GM21717 (cell line): ENCODE measurements around the gene RPUSD3.
A peak's percentile ranks its signal among the peaks of the same experiment; 100 is the strongest.
"Not testable (repeated sequence)": the region's sequence is repeated elsewhere in the genome, so short reads cannot be mapped to it uniquely, and the experiment has no call there.

Experiments
- ATAC-seq: cut with Tn5 transposase; IDR thresholded peaks from one replicate; pipeline ENCODE4 v1.9.1; 2021; ENCODE audit warnings: mild to moderate bottlenecking, moderate library complexity; ENCODE audit not compliant: unreplicated experiment

Gene RPUSD3, protein sequence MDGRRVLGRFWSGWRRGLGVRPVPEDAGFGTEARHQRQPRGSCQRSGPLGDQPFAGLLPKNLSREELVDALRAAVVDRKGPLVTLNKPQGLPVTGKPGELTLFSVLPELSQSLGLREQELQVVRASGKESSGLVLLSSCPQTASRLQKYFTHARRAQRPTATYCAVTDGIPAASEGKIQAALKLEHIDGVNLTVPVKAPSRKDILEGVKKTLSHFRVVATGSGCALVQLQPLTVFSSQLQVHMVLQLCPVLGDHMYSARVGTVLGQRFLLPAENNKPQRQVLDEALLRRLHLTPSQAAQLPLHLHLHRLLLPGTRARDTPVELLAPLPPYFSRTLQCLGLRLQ

DNA sequence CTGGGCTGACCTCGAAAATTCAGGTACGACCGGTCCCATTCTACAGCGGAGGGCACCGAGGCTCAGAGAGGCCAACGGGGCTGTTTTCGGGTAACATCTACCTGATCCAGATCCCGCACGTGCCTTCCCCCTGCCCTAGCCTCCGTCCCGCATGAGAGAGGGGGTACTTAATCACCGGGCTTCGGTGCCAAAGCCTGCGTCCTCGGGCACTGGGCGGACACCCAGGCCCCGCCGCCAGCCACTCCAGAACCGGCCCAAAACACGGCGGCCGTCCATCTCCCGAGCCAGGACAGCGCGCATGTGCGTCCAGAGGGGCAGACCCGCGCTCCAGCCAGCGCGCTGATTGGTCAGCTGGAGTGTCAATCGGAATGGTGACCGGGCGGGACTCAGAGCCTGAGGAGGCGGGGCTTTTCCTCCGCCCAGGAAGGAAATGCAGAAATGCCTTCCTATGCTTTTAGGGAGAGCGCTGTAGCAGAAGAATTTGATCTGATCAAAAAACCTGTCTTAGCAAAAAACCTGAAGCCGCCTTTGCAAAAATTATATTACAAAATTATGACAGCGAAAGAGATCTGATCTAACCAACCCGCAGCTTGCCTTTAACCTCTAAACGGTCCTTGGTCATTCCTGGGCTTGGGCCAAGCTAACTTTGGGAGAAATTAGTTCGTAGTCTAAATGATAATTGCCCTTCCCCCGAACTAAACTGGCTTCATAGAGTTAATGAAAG is at the start of gene RPUSD3:
Gene RPUSD3, minus strand, starts transcription at position 294 of the 724 bp plus-strand sequence. Its CDS starts 18 bp downstream, at position 276.
- ATAC-seq, result peak; percentile 98

DNA sequence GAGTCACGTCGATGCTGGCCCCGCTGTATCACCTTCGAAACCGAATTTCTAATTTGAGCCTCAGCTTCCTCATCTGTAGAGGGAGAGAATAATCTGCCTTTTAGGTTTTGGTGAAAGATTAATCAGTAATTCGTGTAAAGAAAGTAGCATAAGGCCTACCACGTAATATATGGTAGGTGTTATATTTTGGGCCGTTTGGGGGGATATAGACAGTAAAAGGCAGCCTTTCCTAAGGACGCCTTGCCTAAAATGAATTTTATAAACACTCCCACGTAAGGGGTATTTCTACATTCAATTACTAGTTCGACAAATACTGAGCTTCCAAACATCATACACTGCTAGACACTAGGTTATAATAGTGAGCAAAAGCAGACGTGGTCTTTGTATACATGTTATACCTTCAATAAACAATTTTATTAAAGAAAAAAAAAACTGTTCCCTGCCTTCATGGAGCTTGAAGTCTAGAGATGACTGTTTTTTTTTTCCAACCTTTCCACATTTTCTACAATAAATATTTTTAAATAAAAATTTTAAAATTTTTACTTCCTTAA is 47.3 kb upstream of the RPUSD3 start:
- ATAC-seq, result peak; percentile 8

DNA sequence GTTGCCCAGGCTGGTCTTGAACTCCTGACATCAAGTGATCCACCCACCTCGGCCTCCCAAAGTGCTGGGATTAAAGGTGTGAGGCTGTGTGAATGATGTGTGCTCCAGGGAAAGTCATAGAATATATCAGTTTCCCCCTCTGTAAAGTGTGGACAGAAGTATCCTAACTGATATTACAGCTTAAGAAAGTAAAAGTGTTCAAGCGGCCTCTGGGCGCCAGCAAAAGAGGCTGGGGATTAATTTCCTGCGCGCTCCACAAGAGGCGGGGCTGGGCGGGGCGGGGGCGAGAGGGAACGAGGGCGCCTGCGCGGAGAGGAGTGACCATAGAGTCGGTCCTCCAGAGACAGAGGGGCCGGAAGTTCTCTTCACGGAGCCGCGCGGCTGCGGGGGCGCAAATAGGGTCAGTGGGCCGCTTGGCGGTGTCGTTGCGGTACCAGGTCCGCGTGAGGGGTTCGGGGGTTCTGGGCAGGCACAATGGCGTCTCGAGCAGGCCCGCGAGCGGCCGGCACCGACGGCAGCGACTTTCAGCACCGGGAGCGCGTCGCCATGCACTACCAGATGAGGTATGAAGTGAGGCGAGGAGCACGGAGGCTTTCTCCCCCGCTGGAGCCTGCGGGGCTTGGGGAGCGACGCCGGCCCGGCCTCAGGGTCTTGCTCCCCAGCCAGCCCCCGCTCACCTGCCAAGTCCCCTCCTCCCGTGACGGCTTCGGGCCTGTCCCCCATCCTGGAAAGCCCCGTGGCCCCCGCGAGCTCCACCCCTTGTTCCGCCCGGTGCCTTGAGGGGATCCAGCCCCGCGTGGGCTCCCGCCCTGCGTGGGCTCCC is 46.7 kb upstream of the RPUSD3 start, which contains the start of gene JAGN1:
Gene JAGN1, plus strand, starts transcription at position 362 of the 823 bp plus-strand sequence. Its CDS starts 113 bp downstream, at position 475.
- ATAC-seq, result peak; percentile 71

DNA sequence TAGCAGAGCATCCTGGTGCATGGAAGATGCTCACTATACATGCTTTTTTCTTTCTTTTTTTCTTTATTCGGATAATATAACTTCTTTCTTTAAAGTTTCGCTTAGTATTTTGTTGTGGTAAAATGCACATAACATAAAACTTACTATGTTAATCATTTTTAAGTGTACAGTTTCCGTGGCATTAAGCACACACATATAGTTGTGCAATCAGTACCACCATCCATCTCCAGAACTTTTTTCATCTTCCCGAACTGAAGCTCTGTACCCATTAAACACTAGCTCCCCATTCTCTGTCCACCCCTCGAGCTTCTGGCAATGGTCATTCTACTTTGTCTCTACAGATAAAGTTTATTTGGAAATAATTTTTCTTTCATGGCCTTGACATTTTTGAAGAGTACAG is 45.6 kb upstream of the RPUSD3 start:
- ATAC-seq, result no peak

DNA sequence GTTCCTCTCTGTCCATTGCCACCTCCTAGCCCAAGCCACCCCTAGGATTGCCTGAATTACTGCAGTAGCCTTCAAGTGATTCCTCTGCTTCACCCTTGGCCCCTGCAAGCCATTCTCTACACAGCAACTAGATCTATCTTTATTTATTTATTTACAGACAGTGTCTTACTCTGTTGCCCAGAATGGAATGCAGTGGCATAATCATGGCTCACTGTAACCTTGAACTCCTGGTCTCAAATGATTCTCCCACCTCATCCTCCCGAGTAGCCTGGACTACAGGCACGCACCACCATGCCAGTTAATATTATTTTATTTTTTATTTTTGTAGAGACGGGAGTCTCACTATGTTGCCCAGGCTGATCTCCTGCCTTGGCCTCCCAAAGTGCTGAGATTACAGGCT is 44.7 kb upstream of the RPUSD3 start:
- ATAC-seq, result no peak

DNA sequence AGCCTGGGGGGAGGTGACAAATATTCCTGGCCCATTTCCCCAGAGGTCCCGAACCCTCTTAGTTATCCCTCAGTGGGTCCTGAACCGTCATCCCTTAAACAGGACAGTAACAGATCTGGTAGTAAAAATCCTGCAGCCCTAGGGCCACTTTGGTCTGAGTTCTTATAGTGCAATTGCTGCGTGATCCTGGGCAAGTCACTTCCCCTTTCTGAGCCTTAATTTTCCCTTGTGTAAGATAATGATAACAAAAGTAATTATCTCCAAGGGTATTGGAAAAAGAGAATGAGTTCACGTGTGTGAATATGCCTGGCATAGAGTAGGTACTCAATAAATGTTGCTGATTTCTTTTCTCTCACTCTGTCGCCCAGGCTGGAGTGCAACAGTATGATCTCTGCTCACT is 43.7 kb upstream of the RPUSD3 start:
- no peak for ATAC-seq

DNA sequence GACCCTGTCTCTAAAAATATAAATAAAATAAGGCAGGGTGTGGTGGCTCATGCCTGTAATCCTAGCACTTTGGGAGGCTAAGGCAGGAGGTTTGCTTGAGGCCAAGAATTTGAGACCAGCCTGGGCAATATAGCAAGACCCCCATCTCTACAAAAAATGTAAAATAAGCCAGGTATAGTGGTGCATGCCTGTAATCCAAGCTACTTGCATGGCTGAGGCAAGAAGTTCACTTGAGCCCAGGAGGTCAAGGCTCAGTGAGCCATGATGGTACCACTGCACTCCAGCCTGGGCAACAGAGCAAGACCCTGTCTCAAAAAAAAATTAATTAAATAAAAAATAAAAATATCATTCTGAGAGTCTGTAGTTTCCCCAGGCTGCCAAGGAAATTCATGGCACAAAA is 42.5 kb upstream of the RPUSD3 start:
- no peak for ATAC-seq

DNA sequence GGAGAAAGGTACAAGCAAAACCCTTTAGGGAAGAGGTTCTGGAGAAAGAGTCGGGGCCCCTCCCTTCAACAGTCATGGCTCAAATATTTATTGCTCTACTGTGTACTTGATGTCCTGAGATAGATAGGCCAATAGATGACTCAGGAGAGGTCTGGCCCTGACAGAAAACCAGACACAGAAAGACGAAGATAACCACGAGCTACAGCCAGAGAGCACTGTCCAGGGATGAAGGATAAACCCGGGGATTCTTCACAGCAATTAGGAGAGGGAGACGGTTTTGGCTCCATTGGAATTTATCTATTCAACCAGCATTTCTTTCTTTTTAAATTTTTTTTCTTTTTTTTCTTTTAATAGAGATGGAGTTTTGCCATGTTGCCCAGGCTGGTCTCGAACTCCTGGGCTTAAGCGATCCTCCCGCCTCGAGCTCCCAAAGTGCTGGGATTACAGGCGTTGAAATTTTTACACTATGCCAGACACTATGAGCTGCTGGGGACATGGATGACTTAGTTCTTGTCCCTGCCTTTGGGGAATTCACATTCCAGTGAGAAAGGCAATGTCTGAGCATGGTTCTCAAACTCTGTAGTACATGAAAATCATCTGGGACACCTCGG is 40.9 kb upstream of the RPUSD3 start:
- ATAC-seq, result no peak

DNA sequence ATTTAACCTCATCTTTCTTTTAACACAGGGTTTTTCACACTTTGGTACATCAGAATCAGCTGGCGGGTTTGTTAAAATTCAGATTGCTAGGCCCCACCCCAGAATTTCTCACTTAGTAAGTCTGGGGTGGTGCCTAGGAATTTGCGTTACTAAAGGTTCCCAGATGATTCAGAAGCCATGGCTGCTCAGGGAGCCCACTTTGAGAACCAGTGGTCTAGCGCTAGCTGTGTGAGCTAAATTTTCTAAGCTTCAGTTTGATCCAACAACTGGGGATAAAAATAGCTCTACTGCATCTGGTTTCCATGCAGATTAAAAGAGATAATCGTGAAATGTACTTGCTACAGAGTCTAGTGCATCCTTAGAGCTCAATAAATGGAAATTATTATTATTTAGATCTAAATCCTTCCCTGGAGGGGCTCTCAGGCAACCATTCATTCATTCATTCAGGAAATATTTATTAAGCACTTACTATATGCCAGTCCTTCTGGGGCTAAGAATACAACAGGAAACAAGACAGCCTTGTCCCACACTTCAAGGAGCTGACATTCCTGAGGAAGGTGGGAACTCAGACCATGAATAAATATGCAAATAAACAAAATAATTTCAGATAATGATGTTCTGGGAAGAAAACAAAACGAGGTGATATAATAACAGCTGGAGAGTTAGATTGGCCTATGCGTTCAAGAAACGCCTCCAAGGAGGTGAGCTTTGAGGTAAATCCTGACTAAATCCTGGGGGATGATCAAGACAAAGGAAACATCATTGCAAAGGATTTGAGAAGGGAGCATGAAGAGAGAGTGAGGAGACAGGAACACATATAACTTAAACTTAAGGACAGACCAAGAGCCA is 40.1 kb upstream of the RPUSD3 start:
- no peak for ATAC-seq

DNA sequence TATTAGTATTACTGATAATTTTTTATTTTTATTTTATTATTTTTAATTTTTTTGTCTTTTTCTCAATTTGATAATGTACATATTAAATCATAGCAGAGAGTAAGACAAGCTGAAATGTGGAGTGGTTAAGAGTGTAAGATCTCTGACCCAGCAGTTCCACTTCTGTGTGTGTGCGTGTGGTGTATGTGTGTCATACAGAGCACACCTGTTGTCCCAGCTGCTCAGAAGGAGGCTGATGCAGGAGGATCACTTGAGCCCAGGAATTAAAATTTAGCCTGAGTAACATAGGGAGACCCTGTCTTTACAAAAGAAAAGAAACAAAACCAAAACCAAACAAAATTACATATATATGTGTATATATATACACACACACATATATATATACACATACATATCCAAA is 37.6 kb upstream of the RPUSD3 start:
- no peak for ATAC-seq

DNA sequence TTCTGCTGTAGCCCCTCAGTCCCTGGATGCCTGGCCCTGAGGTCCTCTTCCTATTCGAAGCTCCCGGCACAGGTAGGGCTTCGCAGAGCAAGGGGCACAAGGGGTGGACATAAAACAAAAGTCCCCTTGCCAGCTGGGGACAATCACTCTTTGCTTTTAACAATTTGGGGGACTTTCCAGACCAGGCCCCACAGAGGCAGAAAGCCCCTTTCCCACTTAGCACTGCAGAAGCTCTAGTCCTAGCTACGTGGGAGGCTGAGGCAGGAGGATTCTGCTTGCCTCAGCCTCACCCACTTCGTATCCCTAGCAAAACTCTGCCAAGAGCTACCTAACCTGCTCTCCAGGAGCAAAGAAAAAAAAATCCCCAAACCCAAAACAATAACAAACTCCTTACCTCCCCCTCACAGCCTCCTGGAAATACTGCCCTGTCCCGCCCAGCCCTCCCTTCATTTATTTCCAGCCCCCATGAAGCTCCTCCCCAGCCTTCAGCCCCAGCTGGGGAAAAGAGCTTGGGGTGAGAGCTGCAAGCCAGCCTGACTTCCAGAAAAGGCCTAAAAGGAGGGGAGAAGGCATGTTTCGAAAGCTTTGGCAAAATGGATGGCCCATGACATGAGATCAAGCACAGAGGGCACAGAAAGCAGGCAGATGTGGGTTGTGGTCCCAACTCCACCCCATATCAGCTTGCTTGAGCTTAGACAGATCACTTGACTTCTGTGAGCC is 36.2 kb upstream of the RPUSD3 start, which contains the start of gene CIDEC:
Gene CIDEC, minus strand, starts transcription at position 424 of the 720 bp plus-strand sequence. CDS start 1,767 bp downstream, outside the sequence.
- ATAC-seq, result no peak

DNA sequence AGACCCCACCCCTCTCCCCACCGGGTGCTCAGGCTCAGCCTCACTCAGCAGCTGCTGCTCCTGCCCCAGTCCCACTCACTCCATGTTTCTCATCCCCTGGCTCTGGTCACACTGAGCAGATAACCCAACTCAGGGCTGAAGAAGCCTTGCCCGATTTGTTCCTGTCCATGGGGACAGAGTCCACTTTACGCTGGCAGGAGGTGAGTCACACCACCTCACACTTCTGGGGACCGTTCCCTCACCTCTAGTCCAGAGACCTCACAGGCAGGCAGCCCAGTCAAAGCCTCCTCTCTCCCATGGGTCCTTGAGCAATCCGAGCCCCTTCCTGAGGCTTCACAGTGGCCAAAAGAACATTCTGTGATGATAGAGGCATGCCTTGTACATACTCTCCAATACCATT is 34.9 kb upstream of the RPUSD3 start:
- ATAC-seq, result no peak

DNA sequence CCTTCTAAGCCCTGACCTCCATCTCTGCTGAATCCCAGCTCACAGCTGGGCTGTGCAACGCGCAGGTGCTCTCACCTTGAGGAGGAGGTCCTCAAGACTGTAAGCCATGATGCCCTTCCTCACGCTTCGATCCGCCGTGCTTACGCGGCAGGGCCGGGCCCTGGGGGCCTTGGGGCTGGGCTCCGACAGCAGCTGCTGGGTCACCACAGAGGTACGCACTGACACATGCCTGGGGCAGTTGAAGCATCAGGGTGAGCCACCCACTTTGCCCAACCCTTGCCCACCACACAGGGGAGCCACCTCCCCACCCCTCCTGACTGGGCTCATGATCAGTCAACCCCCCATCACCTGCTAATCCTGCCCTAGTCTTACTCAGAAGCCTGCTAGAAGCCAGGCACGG is 33.2 kb upstream of the RPUSD3 start:
- ATAC-seq, result no peak

DNA sequence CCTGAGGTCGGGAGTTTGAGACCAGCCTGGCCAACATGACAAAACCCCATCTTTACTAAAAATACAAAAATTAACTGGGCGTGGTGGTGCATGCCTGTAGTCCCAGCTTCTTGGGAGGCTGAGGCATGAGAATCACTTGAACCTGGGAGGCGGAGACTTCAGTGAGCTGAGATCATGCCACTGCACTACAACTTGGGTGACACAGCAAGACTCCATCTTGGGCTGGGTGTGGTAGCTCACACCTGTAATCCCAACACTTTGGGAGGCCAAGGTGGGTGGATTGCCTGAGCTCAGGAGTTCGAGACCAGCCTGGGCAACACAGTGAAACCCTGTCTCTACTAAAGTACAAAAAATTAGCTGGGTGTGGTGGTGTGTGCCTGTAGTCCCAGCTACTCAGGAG is 32.4 kb upstream of the RPUSD3 start:
- not testable (repeated sequence) for ATAC-seq

DNA sequence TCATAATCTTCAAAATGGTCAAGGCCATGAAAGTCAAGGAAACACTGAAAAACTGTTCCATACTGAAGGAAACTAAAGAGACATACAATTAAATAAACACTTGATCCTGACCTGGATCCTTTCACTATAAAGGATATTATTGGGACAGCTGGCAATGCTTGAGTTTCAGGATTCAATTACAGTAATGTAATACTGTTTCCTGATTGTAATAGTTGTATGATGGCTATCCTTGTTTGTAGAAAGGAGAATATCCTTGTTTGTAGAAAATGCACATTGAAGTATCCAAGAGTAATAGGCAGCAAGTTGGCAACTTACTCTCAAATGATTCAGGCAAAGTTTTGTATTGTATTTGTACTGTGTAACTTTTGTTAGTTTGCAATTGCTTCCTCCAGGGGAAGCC is 31.6 kb upstream of the RPUSD3 start:
- ATAC-seq, result no peak

DNA sequence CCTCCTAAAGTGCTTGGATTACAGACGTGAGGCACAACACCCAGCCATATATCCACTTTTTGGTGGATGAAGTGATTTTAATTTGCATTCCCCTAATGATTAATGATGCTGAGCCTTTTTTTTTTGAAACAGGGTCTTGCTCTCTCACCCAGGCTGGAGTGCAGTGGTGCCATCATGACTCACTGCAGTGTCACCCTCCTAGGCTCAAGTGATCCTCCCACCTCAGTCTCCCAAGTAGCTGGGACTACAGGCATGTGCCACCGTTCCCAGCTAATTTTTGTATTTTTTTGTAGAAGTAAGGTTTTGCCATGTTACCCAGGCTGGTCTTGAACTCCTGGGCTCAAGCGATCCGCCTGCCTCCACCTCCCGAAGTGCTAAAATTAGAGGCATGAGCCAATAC is 28.3 kb upstream of the RPUSD3 start:
- ATAC-seq, result not testable (repeated sequence)

DNA sequence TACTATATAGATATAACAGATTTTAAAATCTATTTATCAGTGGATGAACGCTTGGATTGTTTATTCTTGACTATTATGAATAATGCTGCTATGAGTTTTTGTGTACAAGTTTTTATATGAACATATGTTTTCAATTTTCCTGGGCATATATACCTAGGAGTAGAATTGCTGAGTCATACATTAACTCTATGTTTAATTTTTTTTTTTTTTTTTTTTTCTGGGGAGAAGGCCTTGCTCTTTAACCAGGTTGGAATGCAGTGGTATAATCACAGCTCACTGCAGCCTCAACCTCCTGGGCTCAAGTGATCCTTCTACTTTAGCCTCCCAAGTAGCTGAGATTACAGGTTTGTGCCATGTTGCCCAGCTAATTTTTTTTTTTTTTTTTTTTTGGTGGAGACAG is 27.2 kb upstream of the RPUSD3 start:
- ATAC-seq, result no peak

DNA sequence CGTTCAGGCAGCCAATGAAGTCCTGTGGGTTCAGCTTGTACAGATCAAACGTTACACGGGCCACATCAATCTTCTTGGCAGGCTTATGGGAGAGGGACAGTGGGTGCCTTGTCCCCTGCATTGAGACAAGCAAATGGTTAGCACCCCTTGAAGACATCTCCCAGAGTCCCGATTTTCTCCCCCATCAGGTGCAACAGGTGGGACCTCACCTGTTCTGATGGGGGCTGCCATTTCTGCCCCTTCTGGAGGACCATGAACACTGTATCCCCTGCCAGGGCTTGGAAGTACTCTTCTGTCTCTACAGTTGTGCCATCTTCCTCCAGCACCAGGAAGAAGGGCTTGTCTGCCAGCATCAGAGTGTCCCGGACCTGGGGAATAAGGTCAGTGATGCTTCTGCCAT is 26.1 kb upstream of the RPUSD3 start:
- no peak for ATAC-seq

DNA sequence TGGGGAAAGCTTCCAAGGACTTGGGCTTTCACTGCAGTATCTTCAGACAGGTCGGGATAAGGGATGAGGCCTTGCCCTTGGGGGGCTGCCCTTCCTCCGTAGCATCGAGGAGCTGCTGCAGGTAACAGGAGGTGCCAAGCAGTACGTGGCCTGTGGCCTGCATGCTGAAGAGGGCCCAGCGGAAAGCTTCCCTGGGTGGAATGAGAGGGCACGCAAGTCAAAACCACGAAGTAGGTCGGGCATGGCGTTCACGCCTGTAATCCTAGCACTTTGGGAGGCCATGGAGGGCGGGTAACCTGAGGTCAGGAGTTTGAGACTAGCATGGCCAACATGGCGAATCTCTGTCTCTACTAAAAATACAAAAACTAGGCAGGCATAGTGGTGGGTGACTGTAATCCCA is 23.3 kb upstream of the RPUSD3 start:
- no peak for ATAC-seq
